Astrocyte (in vitro differentiated cells and primary cell): Measurements from ENCODE around the gene NLGN4Y. TPM values are rescaled to one million over a fixed set of nuclear protein-coding genes. Genes with fewer than 3 reads are reported as not detected.

ENCODE experiments used
- DNase-seq: peaks from one replicate; pipeline ENCODE4 v3.0.0-alpha.2; 2010; ENCODE audit warnings: low read depth
- FAIRE-seq: peaks from 2 replicates; lab custom pipeline; 2011; peaks lifted over from hg19 to GRCh38; lab: Jason Lieb, UNC
- H2AFZ ChIP-seq: 2 replicates; pipeline ENCODE4 v1.6.0; 2012; ENCODE audit warnings: low read depth, low read length, inconsistent platforms
- H3K27ac ChIP-seq: 2 replicates; pipeline ENCODE4 v1.5.1; 2011; ENCODE audit warnings: low read depth, low read length, inconsistent platforms
- H3K27me3 ChIP-seq: 2 replicates; pipeline ENCODE4 v1.6.0; 2011; ENCODE audit warnings: low read length, inconsistent platforms; ENCODE audit not compliant: insufficient read depth
- H3K36me3 ChIP-seq: 2 replicates; pipeline ENCODE4 v1.5.1; 2011; ENCODE audit warnings: low read length, inconsistent platforms; ENCODE audit not compliant: insufficient read depth
- H3K4me1 ChIP-seq: 2 replicates; pipeline ENCODE4 v1.5.1; 2011; ENCODE audit warnings: low read length, inconsistent platforms; ENCODE audit not compliant: insufficient read depth
- H3K4me2 ChIP-seq: 2 replicates; pipeline ENCODE4 v1.6.0; 2012; ENCODE audit warnings: low read length, inconsistent platforms
- H3K4me3 ChIP-seq: 2 replicates; pipeline ENCODE4 v1.5.1; 2011; ENCODE audit warnings: low read depth, mild to moderate bottlenecking, low read length, inconsistent platforms; ENCODE audit not compliant: insufficient read depth
- H3K79me2 ChIP-seq: 2 replicates; pipeline ENCODE4 v1.6.0; 2012; ENCODE audit warnings: mild to moderate bottlenecking, low read length, inconsistent platforms; ENCODE audit not compliant: insufficient read depth
- H3K9ac ChIP-seq: 2 replicates; pipeline ENCODE4 v1.6.0; 2012; ENCODE audit warnings: mild to moderate bottlenecking, low read length, inconsistent platforms
- H3K9me3 ChIP-seq: 2 replicates; pipeline ENCODE4 v1.5.1; 2012; ENCODE audit warnings: low read depth, mild to moderate bottlenecking, low read length, inconsistent platforms; ENCODE audit not compliant: insufficient read depth
- H4K20me1 ChIP-seq: 2 replicates; pipeline ENCODE4 v1.6.0; 2012; ENCODE audit warnings: low read length, inconsistent platforms; ENCODE audit not compliant: insufficient read depth
- H3K27ac Mint-ChIP-seq: one replicate; pipeline ENCODE4 v1.8.0; 2021; ENCODE audit warnings: mild to moderate bottlenecking, mixed read lengths; ENCODE audit not compliant: unreplicated experiment
- H3K27me3 Mint-ChIP-seq: one replicate; pipeline ENCODE4 v1.8.0; 2021; ENCODE audit warnings: low read depth, mixed read lengths; ENCODE audit not compliant: unreplicated experiment
- H3K36me3 Mint-ChIP-seq: one replicate; pipeline ENCODE4 v1.8.0; 2021; ENCODE audit warnings: low read depth, mixed read lengths; ENCODE audit not compliant: unreplicated experiment
- H3K4me1 Mint-ChIP-seq: one replicate; pipeline ENCODE4 v1.8.0; 2021; ENCODE audit warnings: low read depth, mixed read lengths; ENCODE audit not compliant: unreplicated experiment
- H3K4me3 Mint-ChIP-seq: one replicate; pipeline ENCODE4 v1.8.0; 2021; ENCODE audit warnings: mild to moderate bottlenecking, moderate library complexity, mixed read lengths; ENCODE audit not compliant: unreplicated experiment
- H3K9me3 Mint-ChIP-seq: one replicate; pipeline ENCODE4 v1.8.0; 2021; ENCODE audit warnings: mild to moderate bottlenecking, mixed read lengths; ENCODE audit not compliant: unreplicated experiment
- EZH2 ChIP-seq: IDR thresholded peaks from 2 replicates; pipeline ENCODE4 v1.6.1; 2012; ENCODE audit warnings: mild to moderate bottlenecking, low read length, inconsistent platforms; ENCODE audit not compliant: insufficient read depth
- total RNA-seq: library from RNA; stranded (reverse); gene quantifications from 2 replicates; pipeline ENCODE4 v1.2.1, GENCODE V29; 2021
- TF ChIP-seq, protein P1 (sequence below): IDR thresholded peaks from 2 replicates; pipeline ENCODE4 v1.5.1; 2011; ENCODE audit warnings: low read depth, mild to moderate bottlenecking, inconsistent platforms, low read length, moderate library complexity; ENCODE audit not compliant: insufficient read depth

Gene NLGN4Y
- total RNA-seq, 1 donor from 2014 or later = 19.7 TPM

GRCh38 chrY:14586725-14587124 is 62.4 kb downstream of the NLGN4Y start:
- Mint-ChIP-seq H3K4me1 (peaks cover 10% of the 10 kb centered on the region), H3K9me3 (no peaks in the 10 kb centered on the region), H3K36me3 (peaks cover 6% of the 10 kb centered on the region), H3K27ac (no peak overlapping the region), H3K4me3 (no peak overlapping the region), H3K27me3 (no peaks in the 10 kb centered on the region)
- TF ChIP-seq, protein P1, sequence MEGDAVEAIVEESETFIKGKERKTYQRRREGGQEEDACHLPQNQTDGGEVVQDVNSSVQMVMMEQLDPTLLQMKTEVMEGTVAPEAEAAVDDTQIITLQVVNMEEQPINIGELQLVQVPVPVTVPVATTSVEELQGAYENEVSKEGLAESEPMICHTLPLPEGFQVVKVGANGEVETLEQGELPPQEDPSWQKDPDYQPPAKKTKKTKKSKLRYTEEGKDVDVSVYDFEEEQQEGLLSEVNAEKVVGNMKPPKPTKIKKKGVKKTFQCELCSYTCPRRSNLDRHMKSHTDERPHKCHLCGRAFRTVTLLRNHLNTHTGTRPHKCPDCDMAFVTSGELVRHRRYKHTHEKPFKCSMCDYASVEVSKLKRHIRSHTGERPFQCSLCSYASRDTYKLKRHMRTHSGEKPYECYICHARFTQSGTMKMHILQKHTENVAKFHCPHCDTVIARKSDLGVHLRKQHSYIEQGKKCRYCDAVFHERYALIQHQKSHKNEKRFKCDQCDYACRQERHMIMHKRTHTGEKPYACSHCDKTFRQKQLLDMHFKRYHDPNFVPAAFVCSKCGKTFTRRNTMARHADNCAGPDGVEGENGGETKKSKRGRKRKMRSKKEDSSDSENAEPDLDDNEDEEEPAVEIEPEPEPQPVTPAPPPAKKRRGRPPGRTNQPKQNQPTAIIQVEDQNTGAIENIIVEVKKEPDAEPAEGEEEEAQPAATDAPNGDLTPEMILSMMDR = no peak
- no peak for TF ChIP-seq EZH2
- Histone ChIP-seq H3K27me3 (no peaks in the 10 kb centered on the region), H3K9me3 (no peaks in the 10 kb centered on the region), H3K9ac (no peak overlapping the region), H2AFZ (no peak overlapping the region), H3K36me3 (no peaks in the 10 kb centered on the region), H4K20me1 (no peaks in the 10 kb centered on the region), H3K4me2 (peak overlapping the region; percentile 11), H3K79me2 (no peaks in the 10 kb centered on the region), H3K4me1 (peaks cover 3% of the 10 kb centered on the region), H3K27ac (no peak overlapping the region), H3K4me3 (no peak overlapping the region)
- DNase-seq (no peak), FAIRE-seq (no peak)

DNA sequence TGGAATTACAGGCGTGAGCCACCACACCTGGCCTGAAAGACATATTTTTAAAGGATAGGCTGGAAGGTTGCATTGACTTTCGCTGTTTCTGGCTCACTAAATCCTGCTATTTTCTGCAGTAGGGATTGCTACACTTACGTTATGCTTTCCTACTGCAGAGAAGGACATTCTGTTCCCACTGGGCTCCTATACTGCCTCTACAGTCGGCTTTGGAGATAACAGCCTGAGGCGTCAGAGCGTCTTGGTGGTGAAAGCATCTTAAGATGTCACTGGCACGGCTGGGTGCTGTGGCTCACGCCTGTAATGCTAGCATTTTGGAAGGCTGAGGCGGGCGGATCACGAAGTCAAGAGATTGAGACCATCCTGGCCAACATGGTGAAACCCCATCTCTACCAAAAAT is 77.0 kb downstream of the NLGN4Y start:
- Histone ChIP-seq H2AFZ (no peak overlapping the region), H3K4me2 (no peak overlapping the region), H3K4me3 (no peak overlapping the region), H3K9ac (no peak overlapping the region), H3K79me2 (no peaks in the 10 kb centered on the region), H3K9me3 (no peaks in the 10 kb centered on the region), H3K27me3 (no peaks in the 10 kb centered on the region), H3K27ac (no peak overlapping the region), H4K20me1 (no peaks in the 10 kb centered on the region), H3K36me3 (no peaks in the 10 kb centered on the region), H3K4me1 (no peaks in the 10 kb centered on the region)
- DNase-seq (no peak), FAIRE-seq (no peak)
- H3K27me3 Mint-ChIP-seq = no peaks in the 10 kb centered on the region
- H3K4me1 Mint-ChIP-seq = no peaks in the 10 kb centered on the region
- H3K4me3 Mint-ChIP-seq = no peak overlapping the region
- TF ChIP-seq, protein P1 = no peak
- no peak for TF ChIP-seq EZH2
- H3K27ac Mint-ChIP-seq = no peak overlapping the region
- H3K36me3 Mint-ChIP-seq = peaks cover 2% of the 10 kb centered on the region
- no peaks in the 10 kb centered on the region for H3K9me3 Mint-ChIP-seq

- Mint-ChIP-seq H3K4me3 (no peak overlapping the region), H3K27ac (no peak overlapping the region), H3K36me3 (no peaks in the 10 kb centered on the region), H3K27me3 (no peaks in the 10 kb centered on the region), H3K9me3 (peaks cover 4% of the 10 kb centered on the region), H3K4me1 (no peaks in the 10 kb centered on the region)
- Histone ChIP-seq H3K4me2 (no peak overlapping the region), H3K9ac (no peak overlapping the region), H3K79me2 (no peaks in the 10 kb centered on the region), H4K20me1 (no peaks in the 10 kb centered on the region), H3K36me3 (no peaks in the 10 kb centered on the region), H3K4me3 (no peak overlapping the region), H3K9me3 (no peaks in the 10 kb centered on the region), H3K4me1 (no peaks in the 10 kb centered on the region), H3K27me3 (no peaks in the 10 kb centered on the region), H2AFZ (no peak overlapping the region), H3K27ac (no peak overlapping the region)
- TF ChIP-seq EZH2 = no peak
- TF ChIP-seq, protein P1 = no peak
- no peak for FAIRE-seq
- no peak for DNase-seq
Measured at GRCh38 chrY:14617625-14618024, 93.3 kb downstream of the NLGN4Y start.
